CD4-positive, alpha-beta T cell treated with Interleukin-6 for 4 hours (primary cell): ENCODE measurements around the gene ZNF212.

Experiments used
- DNase-seq: peaks from one replicate; pipeline ENCODE4 v3.0.0-alpha.2; 2020; ENCODE audit warnings: mixed read lengths

ZNF212 gene

DNA sequence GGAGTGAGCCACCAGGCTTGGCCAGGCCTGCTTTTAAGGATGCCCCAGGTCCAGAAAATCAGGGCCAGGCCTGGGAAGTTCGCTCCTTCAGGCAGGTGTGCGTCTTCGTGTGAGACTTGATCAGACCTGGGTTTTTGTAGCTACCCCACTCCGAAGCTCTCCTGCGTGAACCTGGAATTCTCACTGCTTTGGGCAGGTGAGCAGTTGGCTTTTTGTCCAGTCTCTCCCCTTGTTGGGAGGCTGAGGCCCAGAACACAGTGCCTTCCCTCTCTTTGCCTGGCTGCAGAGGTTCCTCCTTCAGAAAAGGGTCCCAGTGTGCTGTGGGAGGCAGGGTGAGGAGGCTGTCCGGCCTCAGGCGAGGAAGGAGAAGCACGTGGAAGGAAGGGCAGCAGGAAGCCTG lies 49.8 kb downstream of the ZNF212 start:
- DNase-seq = no peak

DNA sequence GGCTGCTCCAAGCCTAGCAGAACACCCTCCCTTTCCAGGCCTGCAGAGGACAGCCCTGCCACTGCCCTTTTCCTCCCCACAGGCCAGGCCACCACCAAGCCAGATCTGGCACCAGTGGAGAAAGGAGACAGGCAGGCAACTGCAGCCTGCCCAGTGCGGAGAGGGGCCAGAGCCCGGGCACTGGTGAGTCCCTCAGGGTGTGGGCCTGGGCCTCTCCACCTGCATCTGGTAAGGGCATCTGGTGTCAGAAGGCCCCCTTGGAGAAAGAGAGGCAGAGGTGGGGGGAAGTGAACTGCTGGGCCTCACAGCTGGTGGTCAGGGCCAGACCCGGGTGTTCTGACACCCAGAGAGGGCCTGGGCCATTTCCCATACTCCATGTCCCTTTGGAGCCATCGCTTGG lies 50.4 kb downstream of the ZNF212 start:
- no peak for DNase-seq

DNA sequence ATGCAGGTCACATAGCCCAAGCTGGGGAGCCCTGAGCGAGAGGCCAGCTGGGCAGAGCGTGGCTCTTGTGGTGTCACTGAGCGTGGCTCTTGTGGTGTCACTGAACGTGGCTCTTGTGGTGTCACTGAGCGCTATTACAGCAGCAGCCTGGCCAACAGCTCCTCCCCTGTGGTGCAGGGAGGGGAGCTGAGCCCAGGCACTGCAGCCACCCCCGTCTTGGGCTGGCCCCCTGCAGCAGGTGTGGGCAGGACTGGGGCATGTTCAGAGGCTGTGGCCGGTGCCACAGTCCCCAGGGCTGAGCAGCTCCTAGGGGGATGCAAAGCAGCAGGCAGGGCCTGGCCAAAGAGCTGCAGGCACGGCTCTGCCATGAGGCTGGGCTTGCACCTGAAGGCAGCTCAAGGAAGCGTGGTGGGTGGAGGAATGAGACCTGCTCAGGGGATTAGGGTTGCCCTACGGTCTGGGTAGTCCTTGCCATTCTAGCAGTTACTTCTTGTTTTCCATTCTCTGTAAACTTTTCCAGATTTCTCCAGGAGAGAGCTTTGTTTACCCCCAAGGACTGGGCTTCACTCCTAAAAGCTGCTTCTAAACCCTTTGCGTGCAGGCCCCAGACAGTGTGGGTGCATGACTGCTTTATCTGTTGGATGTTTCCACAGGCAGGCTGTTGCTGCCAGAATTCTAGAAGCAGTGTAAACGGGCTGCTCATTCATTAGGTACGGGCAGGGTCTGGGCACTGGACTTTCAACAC lies 51.8 kb downstream of the ZNF212 start:
- DNase-seq = no peak

DNA sequence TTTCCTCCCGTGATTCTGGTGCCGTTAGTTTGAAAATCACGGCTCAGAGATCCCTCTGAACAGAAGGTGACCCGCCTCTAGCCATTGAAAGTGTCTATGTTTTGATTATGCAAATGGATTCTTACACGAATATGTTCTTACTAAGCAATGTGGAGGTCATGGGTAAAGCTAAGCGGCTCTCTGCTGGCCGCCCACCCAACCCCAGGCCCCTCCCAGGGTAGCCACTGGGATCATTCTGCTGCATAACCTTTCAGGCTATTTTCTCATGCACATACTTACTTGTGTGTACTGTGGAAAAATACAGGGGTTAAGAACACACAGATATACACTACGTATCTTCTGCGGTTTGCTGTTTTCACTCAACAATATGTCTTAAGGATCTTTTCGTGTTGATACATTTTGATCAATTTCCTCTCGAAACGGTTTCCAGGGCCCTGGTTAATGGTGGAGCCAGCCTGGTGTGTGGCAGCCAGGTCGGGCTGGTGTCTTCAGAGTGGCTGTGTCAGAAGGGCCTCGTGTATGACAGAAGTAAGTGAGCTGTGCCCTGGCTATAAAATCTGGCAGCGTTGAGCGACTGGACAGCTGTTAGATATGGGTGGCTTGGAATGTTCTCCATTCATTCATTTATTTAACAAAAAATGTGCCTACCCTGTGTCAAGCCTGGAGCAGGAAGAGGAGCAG lies 52.5 kb downstream of the ZNF212 start:
- no peak for DNase-seq

DNA sequence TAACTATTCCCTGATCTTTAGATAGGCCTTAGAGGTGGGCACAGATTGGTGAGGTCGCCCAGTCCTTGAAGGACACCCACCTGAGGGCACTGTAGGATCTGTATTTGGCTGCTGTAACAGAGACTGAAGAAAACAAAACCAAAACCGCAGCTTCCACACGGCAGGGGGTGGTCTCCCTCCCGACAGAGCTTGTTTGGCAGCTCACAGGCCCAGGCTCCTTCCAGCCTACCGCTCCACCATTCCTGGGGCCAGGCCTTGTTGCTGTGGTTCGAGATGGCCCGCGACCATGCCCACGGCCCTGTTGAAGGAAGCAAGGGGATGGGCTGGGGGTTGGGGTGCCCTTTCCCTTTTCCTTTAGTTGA lies 53.0 kb downstream of the ZNF212 start:
- DNase-seq = no peak

DNA sequence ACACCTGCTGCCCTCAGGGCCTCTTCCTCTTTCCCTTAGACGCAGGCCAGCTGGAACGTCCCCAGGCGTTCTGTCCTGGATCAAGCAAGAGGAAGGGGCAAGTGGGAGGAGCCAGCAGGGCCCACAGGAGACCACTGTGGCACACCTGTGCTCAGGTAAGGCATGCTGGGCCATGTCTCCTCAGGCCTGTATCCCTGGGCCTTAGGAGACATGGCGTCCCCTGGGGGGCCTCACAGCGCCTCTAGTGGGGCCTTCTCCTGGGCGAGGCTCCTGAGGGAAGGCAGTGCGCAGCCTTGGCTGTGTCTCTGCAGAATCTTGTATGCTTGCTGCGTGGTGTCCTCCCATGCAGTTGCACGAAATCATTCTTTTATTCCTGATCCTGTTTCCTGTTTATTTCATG lies 53.9 kb downstream of the ZNF212 start:
- no peak for DNase-seq

DNA sequence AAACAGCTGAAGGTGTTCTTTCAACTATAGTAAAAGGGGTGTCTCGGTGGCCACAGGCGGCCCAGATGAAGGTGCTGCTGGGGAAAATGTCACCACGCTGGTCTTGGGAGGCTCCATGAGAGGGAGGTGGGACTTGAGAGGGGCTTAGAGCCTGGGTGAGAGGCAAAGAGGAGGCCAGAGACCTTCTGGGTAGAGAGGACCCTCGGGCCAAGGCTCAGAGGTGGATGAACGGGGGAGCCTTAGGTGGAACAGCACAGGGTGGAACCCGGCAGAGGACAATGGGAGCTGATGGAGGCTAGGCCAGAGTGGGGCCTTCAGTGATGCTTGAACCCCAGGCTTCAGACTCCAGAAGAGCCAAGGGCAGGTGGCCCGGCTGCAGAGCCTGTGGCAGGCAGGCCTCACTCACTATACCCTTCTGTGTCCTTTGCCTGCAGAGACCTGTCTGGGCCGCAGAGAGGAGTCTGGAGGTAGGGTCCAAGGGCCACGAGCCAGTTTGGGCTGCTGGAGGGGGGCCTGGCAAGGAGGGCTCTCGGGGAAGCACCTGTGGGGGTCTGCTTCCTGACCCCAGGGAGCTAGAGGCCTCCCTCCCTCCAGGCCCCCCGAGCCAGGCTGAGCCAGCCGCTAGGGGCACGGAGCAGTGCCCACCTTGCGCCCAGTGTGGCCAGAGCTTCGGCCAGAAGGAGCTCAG lies 54.6 kb downstream of the ZNF212 start:
- DNase-seq = no peak

DNA sequence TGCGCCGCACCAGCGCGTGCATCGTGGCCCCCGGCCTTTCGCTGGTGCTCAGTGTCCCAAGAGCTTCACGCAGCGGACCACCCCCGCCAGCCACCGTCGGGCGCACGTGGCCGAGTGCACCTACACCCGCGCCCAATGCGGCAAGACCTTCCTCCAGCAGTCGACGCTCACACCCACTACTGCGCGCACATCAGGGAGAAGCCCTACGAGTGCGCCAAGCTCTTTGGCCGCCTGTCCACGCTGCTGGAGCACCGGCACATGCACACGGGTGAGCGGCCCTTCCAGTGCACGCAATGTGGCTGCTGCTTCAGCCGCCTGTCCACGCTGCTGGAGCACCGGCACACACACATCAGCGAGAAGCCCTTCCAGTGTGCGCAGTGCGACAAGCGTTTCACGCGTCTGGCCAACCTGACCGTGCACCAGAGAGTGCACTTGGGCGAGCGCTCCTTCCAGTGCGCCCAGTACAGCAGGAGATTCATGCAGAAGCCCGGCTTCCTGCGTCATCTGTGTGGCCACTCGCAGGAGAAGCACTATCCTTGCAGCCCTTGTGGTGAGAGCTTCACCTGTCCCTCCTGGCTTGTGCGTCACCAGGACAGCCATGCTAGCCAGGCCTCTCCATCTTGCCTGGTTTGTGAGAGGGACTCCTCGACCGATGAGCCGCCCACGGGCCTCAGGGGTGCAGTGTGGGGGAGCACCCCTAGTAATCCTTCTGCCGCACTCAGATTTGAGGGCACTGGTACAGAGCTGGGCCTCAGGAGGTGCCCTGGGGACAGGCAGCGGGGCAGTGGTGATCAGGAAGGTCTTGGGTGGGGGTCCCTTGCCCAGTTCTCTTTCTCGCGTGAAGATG lies 55.4 kb downstream of the ZNF212 start:
- DNase-seq = no peak

DNA sequence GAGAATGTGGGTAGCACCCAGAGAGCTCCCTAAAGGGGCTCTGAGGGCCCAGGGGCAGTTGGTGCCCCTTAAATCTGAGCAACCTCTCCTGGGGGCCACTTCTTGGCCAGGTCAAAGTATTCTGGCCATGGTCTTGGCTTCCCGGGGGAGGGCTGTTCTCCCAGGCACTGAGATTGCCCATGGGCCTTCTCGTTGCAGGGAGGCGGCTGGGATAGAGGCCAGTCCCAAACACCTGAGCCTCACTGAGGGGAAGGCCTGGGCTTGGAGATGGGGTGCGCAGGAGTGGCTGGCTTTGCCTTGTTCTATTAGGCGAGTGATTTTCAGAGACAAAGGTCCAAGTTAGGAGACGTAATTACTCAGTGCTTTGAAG lies 56.0 kb downstream of the ZNF212 start:
- no peak for DNase-seq

DNA sequence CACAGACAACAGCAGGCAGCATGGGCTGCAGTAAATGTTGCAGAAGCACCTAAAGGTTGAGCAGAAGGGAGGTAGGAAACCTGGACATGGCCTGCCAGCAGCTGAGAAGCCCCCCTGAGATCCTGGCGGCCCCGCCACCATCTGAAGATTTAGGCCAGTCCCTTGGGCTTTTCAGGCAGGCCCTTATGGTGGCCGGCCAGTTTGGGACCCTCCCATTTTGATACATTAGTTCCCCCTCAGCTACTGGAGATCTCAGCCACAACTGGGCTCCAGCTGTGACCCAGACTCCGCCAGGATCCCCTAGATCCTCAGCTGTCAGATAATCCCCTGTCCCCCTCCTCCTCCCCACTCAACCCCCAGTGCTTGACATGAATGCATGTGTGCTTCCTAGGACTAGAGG lies 56.9 kb downstream of the ZNF212 start:
- DNase-seq = no peak

DNA sequence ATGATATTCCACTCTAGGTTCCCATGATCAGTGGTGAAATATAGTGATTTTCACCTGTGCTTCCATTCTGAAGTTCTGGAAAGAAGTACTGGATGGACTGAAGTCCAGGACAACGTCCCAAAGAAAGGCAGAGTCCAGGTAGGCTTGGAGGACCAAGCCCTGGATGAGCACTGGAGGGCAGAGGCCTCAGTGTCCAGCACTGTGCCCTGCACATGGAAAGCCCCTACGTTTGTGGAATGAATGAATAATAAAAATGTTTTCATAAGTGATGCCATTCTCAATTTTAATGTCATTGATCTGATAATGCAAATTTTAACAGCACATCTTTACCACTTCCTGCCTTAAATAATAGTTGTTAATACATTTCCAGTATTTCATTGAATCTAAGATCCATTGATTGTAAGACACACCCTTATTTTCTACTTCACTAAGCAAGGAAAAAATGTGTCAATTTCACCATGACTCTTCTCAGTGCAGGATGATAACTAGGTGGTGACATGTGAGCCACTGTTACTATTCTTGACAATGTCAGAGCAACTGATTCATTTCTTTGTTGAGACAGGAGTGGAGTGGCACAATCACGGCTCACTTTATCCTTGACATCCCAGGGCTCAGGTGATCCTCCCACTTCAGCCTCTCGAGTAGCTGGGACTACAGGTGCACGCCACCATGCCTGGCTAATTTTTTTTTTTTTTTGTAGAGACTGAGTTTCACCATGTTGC lies 57.7 kb downstream of the ZNF212 start:
- DNase-seq = no peak

DNA sequence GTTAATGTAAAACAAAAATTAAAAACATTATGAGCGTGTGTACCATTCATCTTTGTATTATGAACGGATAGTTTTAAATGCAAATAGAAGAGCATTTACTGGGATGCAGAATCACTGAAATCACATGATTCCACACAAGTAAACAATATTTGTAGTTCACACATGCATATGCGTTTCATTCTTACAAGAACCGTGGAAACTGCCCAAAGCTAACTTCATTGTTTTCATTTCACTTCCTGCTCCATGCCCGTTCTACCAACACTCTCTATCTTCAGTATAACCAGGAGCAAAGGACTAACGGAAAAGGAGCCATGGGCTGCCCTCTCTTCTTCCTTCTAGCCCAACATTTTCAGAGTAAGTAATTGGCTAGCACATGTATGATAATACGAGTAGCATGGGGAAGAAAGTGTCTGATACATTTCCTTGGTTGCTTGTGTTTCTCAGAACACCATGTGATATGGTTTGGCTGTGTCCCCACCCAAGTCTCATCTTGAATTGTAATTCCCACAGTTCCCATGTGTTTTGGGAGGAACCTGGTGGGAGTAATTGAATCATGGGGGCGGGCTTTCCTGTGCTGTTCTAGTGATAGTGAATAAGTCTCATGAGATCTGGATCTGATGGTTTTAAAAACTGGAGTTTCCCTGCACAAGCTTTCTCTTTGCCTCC lies 61.3 kb downstream of the ZNF212 start:
- no peak for DNase-seq

DNA sequence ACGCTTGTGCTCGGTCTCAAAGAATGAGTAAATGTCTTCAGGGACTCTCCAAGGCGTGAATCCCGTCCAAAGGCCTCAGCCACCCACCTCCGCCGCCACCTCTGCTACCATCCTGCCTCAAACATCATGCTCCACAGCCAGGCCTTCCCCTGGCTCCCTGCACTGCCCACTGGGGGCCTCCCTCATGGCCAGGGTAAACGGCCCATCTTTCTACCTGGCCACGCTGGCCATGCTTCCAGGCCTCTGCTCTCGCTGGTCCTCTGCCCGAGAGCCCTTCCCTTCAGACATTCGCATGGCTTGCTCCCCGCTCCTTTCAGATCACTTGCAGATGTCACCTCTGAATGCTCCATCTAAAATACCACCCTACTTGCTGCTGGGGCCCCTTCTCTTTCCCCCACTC lies 62.8 kb downstream of the ZNF212 start:
- no peak for DNase-seq

DNA sequence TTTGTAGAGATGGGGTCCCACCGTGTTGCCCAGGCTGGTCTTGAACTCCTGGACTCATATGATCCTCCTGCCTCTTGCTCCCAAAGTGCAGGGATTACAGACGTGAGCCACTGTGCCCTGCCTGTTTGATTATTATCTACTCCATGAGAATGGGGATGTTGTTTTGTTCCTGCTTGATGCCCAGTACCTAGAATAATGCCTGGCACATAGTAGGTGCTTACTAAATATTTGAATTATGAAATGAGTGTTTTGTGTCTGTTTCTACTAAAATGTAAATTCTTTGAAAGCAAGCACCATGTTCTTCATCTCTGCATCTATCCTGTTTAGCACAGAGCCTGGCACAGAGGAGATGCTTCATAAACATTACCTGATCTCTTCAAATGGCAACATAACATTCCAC lies 63.4 kb downstream of the ZNF212 start:
- no peak for DNase-seq

DNA sequence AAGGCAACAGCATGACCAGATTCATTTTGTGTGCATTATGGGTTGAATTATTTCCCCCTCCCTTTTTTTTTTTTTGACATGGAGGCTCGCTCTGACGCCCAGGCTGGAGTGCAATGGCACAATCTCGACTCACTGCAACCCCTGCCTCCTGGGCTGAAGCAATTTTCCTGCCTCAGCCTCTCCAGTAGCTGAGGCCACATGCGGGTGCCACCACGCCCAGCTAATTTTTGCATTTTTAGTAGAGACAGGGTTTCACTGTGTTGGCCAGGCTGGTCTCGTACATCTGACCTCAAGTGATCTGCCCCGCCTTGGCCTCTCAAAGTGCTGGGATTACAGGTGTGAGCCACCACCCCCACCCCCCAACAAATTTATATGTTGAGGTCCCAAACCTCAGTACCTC lies 64.6 kb downstream of the ZNF212 start:
- no peak for DNase-seq
